Measurements from ENCODE around the gene CAMK2G.

DNA sequence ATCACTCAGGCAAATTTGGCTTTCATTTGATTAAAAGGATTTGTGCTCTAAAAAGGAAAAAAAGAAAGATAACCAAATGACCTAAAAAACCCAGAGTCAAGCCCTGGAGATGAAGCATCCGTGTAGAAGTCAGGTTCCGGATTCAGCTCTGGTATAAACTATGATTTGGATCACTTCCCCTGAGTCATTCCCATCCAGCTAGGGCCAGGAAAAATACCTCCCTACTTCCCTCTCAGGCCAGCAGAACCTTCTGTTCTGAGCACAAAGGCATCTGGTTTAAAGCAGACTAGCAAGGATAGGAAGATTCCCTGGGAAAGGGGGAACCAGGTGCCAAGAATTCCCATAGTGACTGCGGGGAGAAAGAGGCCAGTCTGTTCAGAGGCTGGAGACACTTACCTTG, 37.3 kb downstream of the CAMK2G start:
- TF ChIP-seq, protein P1, sequence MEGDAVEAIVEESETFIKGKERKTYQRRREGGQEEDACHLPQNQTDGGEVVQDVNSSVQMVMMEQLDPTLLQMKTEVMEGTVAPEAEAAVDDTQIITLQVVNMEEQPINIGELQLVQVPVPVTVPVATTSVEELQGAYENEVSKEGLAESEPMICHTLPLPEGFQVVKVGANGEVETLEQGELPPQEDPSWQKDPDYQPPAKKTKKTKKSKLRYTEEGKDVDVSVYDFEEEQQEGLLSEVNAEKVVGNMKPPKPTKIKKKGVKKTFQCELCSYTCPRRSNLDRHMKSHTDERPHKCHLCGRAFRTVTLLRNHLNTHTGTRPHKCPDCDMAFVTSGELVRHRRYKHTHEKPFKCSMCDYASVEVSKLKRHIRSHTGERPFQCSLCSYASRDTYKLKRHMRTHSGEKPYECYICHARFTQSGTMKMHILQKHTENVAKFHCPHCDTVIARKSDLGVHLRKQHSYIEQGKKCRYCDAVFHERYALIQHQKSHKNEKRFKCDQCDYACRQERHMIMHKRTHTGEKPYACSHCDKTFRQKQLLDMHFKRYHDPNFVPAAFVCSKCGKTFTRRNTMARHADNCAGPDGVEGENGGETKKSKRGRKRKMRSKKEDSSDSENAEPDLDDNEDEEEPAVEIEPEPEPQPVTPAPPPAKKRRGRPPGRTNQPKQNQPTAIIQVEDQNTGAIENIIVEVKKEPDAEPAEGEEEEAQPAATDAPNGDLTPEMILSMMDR (IDR thresholded peaks at IDR 0.05), result no peak
- no peak for TF ChIP-seq POLR2A (IDR thresholded peaks at IDR 0.05)
- TF ChIP-seq EP300 (IDR thresholded peaks at IDR 0.05; ENCODE audit: low read depth), result no peak
